Large intestine (tissue), 3 donors: ENCODE measurements around the gene HOXC12. TPM values are rescaled to one million over a fixed set of nuclear protein-coding genes. Genes with fewer than 3 reads are reported as not detected.

Experiments used
- DNase-seq, 2 donors: peaks; one replicate each; pipeline versions ENCODE4 v3.0.0 to v3.0.0-alpha.2; 2013
- H3K27ac ChIP-seq: one replicate; pipeline ENCODE4 v1.5.1; 2013; ENCODE audit warnings: low read length
- H3K27me3 ChIP-seq: 2 replicates; pipeline ENCODE4 v1.6.1; 2013; ENCODE audit warnings: low read length; ENCODE audit not compliant: control insufficient read depth, insufficient read depth
- H3K36me3 ChIP-seq: 2 replicates; pipeline ENCODE4 v1.6.1; 2013; ENCODE audit warnings: low read length; ENCODE audit not compliant: control insufficient read depth, insufficient read depth
- H3K4me1 ChIP-seq: one replicate; pipeline ENCODE4 v1.6.1; 2013; ENCODE audit warnings: low read length; ENCODE audit not compliant: control insufficient read depth, insufficient read depth
- H3K4me3 ChIP-seq: one replicate; pipeline ENCODE4 v1.5.1; 2013; ENCODE audit warnings: low read length
- H3K9me3 ChIP-seq: one replicate; pipeline ENCODE4 v1.6.1; 2013; ENCODE audit warnings: mild to moderate bottlenecking, low read depth, low read length, moderate library complexity; ENCODE audit not compliant: control insufficient read depth
- WGBS: methylation state at CpG from one replicate; pipeline ENCODE4 v1.1.5; 2013; ENCODE audit warnings: low lambda C conversion rate; ENCODE audit not compliant: insufficient coverage; 5-methylcytosine and 5-hydroxymethylcytosine counted together
- polyA plus RNA-seq: library from polyadenylated mRNA; unstranded; fragments of 120-200 nt; gene quantifications from one replicate; pipeline ENCODE4 v1.2.1, GENCODE V29; 2013

HOXC12 gene
- polyA plus RNA-seq, 1 donor = not detected

- H3K27ac ChIP-seq = no peak overlapping the region
- H3K27me3 ChIP-seq = peaks cover 99% of the 10 kb centered on the region
- H3K9me3 ChIP-seq = peaks cover 23% of the 10 kb centered on the region
- no CpG with 5 or more reads among the region's 4 CpGs for WGBS
- H3K4me3 ChIP-seq = no peak overlapping the region
- no peaks in the 10 kb centered on the region for H3K36me3 ChIP-seq
- H3K4me1 ChIP-seq = peaks cover 7% of the 10 kb centered on the region
- no peak for DNase-seq
These were observed 4.6 kb downstream of the HOXC12 start for GRCh38 chr12:53959314-53959713.

- DNase-seq = no peak
- Histone ChIP-seq H3K9me3 (peaks cover 16% of the 10 kb centered on the region), H3K4me1 (peaks cover 7% of the 10 kb centered on the region), H3K4me3 (no peak overlapping the region), H3K27me3 (peaks cover 100% of the 10 kb centered on the region), H3K36me3 (no peaks in the 10 kb centered on the region), H3K27ac (no peak overlapping the region)
- WGBS = 67% methylated on average over 1 of the region's 39 CpGs
These were observed 5.7 kb downstream of the HOXC12 start for GRCh38 chr12:53960187-53961024.

GRCh38 chr12:53961025-53961761 lies 6.5 kb downstream of the HOXC12 start:
- WGBS = no CpG with 5 or more reads among the region's 72 CpGs
- Histone ChIP-seq H3K4me1 (peaks cover 7% of the 10 kb centered on the region), H3K4me3 (no peak overlapping the region), H3K27me3 (peaks cover 100% of the 10 kb centered on the region), H3K27ac (no peak overlapping the region), H3K9me3 (peaks cover 14% of the 10 kb centered on the region), H3K36me3 (no peaks in the 10 kb centered on the region)
- no peak for DNase-seq

- H3K36me3 ChIP-seq = no peaks in the 10 kb centered on the region
- no CpG with 5 or more reads among the region's 7 CpGs for WGBS
- peaks cover 7% of the 10 kb centered on the region for H3K4me1 ChIP-seq
- DNase-seq = no peak
- H3K4me3 ChIP-seq = no peak overlapping the region
- H3K9me3 ChIP-seq = peaks cover 18% of the 10 kb centered on the region
- H3K27me3 ChIP-seq = peaks cover 100% of the 10 kb centered on the region
- H3K27ac ChIP-seq = no peak overlapping the region
These were observed 8.3 kb downstream of the HOXC12 start for GRCh38 chr12:53963005-53963404.

GRCh38 chr12:53963434-53964314 lies 9.0 kb downstream of the HOXC12 start:
- no peak for DNase-seq
- WGBS = 20% methylated on average over 1 of the region's 38 CpGs
- H3K27me3 ChIP-seq = peaks cover 100% of the 10 kb centered on the region
- H3K4me3 ChIP-seq = no peak overlapping the region
- H3K36me3 ChIP-seq = no peaks in the 10 kb centered on the region
- peaks cover 18% of the 10 kb centered on the region for H3K9me3 ChIP-seq
- peaks cover 7% of the 10 kb centered on the region for H3K4me1 ChIP-seq
- no peak overlapping the region for H3K27ac ChIP-seq

- Histone ChIP-seq H3K9me3 (peaks cover 18% of the 10 kb centered on the region), H3K27ac (no peak overlapping the region), H3K4me3 (no peak overlapping the region), H3K4me1 (peaks cover 7% of the 10 kb centered on the region), H3K36me3 (no peaks in the 10 kb centered on the region), H3K27me3 (peaks cover 100% of the 10 kb centered on the region)
- no CpG with 5 or more reads among the region's 2 CpGs for WGBS
- DNase-seq = no peak
These were observed 9.6 kb downstream of the HOXC12 start for GRCh38 chr12:53964315-53964713.

GRCh38 chr12:53965281-53966084 lies 10.8 kb downstream of the HOXC12 start:
- no peaks in the 10 kb centered on the region for H3K36me3 ChIP-seq
- no peak for DNase-seq
- H3K27ac ChIP-seq = no peak overlapping the region
- H3K27me3 ChIP-seq = peaks cover 100% of the 10 kb centered on the region
- H3K4me1 ChIP-seq = peaks cover 7% of the 10 kb centered on the region
- H3K4me3 ChIP-seq = no peak overlapping the region
- H3K9me3 ChIP-seq = peaks cover 18% of the 10 kb centered on the region
- 2% methylated on average over 4 of the region's 18 CpGs for WGBS

- no CpG with 5 or more reads among the region's 15 CpGs for WGBS
- no peak overlapping the region for H3K27ac ChIP-seq
These were observed 11.3 kb downstream of the HOXC12 start for GRCh38 chr12:53966085-53966384.

GRCh38 chr12:53966385-53967133 lies 11.9 kb downstream of the HOXC12 start:
- no peak overlapping the region for H3K27ac ChIP-seq
- peaks cover 7% of the 10 kb centered on the region for H3K4me1 ChIP-seq
- DNase-seq = no peak
- H3K9me3 ChIP-seq = peaks cover 9% of the 10 kb centered on the region
- no peaks in the 10 kb centered on the region for H3K36me3 ChIP-seq
- peaks cover 100% of the 10 kb centered on the region for H3K27me3 ChIP-seq
- no peak overlapping the region for H3K4me3 ChIP-seq
- WGBS = 0% methylated on average over 1 of the region's 36 CpGs

More at GRCh38 chr12:53966085-53966384, 11.3 kb downstream of the HOXC12 start:
- no peak for DNase-seq
- Histone ChIP-seq H3K27me3 (peaks cover 100% of the 10 kb centered on the region), H3K36me3 (no peaks in the 10 kb centered on the region), H3K9me3 (peaks cover 14% of the 10 kb centered on the region), H3K4me1 (peaks cover 7% of the 10 kb centered on the region), H3K4me3 (no peak overlapping the region)
